ENCODE results near the gene TBX6.
A peak's percentile ranks its signal among the peaks of the same experiment; 100 is the strongest.

TBX6 gene

GRCh38 chr16:30113031-30113710, 21.4 kb upstream of the TBX6 start, which contains the start of gene GDPD3:
TSS of gene GDPD3 (minus strand) at chr16:30113537. CDS start at chr16:30113478, 59 bp downstream.
- DNase-seq = no peak

- DNase-seq = peak; percentile 44
Observed at GRCh38 chr16:30112197-30113030, 20.7 kb upstream of the TBX6 start.

DNA sequence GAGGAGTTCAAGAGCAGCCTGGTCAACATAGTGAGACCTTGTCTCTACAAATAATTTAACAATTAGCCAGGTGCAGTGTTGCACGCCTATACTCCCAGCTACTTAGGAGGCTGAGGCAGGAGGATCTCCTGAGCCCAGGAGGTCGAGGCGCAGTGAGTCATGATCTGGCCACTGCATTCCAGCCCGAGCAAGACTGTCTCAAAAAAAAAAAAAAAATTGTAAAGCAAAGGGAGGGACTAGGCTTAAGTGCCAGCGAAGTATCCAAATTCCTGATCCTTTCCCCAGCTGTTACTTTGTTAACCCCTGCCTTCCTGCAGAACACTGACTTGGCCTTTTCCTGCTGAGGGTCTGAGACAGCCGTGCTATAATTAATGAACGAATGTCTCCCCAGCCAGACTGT, 18.9 kb upstream of the TBX6 start:
- peak; percentile 30 for DNase-seq

- DNase-seq = no peak
Observed at GRCh38 chr16:30108059-30108850, 16.5 kb upstream of the TBX6 start.

- DNase-seq = no peak
Observed at GRCh38 chr16:30104492-30104891, 12.8 kb upstream of the TBX6 start.

DNA sequence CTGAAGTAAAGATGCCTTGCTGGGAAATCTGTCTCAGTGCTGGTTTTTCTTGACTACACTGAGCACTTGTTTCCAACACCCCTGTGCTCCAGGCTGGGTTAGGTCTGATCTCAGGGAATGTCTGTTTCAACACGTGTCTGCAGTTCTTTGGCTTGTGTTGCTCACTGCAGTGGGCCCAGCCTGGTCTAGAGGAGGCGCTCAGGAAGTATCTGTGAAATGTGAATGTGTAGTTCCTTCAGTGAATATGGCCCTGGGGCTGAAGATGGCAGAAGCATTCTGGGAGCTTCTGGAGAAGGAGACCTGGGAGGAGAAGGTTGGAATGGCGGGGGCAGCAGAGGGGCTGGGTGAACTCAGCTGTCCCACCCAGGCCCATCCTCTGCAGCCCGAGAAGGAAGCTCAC, 12.4 kb upstream of the TBX6 start:
- no peak for DNase-seq

- no peak for DNase-seq
Observed at GRCh38 chr16:30096862-30097563, 5.3 kb upstream of the TBX6 start.

DNA sequence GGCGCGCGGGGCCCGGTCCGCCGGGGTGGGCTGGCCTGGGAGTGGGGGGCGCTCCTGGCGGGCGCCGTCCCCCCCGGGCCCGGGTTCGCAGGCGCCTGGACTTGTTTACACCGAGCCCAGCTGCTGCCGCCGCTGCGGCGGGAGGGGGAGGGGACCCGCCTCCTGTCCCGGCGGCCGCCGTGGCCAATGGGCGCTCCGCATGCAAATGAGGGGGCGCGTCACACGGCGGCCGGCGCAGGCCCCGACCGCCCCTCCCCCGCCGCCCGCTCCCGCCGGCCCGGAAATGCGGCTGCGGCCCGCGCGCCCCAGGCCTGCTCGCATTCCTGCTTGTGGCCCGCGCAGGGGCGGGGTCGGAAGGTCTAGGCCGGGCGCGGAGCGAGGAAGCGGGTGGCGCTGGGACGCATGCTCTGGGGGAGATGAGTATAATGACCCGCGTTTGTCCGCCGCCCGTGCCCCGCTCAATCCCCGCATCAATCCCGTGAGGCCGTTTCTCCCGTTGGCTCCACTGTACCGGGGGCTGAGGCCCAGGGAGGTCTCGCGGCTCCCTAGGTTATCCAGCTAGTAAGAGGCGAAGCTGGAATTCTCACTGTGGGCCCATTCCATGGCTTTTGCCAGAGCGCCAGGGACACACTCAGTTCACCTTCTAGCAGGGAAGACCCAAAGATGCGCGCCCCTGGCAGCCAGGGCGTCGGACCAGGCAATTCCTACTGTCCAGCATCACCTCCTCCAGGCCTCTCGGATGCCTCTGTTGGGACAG, 4.6 kb upstream of the TBX6 start, which contains the start of gene YPEL3:
Gene YPEL3 (minus strand): TSS at position 109 of the 757 bp plus-strand sequence. CDS start 731 bp downstream, outside the sequence.
- DNase-seq = peak; percentile 85

DNA sequence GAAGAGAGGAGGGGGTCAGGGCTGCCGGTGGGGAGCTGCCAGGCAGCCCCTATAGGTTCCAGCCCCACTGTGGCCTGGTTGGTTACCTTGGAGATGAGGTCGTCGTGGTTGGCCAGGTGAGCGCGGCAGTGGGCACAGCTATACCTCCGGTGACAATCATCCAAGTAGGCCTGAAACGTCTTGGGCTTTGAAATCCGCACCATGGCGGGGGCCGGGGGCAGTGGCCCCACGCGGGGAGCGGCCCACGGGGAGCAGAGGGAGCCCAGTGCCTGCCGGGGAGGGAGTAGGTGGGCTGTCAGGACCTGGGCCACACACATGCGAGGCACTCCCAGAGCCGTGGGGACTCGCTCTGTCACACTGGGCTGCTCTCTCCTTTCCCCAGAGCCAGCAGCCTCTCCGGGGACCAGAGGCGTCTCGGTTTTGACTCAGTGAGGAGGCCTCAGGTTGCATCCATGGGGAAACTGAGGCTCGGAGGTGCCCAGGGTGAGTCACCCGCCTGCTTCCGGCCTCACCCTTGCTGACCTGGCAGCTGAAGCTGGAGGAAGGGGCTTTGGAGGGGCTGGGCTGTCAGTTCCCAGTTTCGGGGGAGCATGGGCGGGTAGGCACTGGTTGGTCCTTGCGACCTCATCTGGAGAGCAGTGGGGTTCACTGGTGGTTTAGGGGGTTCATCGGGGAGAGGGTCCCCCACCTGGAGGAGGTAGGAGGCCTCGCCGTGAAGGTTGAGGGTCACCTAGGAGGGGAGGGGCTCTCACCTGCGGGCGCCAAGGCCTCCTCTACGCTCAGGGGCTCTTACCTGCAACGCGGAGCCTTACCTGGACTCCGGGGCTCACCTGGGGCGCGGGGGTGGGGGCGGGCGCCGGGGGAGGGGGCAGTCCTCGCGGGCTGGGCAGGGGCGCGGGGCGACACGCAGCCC, 3.7 kb upstream of the TBX6 start:
- no peak for DNase-seq

DNA sequence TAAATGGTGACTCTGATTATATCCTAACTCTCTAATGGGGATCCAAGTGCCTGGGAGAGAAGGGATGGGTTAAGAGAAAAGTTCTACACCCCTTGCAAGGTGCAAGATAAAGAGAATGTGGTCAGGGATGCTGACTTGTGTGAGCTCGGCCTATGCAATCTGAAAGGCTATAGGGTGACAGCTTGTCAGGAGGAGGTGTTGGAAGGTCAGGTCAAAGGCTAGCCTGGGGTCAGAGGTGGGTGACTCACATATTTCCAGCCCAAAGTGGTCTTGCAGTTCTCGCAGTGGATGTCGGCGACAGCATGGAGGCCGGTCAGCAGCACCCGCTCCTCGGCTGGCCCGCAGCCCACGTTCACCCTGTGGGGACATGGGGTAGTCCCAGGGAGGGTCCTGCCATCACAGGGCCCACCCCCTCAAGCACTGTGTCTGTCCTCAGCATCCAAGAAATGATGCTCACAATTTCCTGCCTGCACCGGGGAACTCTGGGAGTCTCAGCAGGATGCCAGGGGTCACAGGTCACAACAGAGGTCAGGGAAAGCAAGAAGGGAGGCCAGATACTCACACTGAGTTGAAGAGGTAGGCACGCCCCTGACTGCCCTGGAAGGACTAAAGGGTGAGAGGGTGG, 2.9 kb upstream of the TBX6 start:
- no peak for DNase-seq

DNA sequence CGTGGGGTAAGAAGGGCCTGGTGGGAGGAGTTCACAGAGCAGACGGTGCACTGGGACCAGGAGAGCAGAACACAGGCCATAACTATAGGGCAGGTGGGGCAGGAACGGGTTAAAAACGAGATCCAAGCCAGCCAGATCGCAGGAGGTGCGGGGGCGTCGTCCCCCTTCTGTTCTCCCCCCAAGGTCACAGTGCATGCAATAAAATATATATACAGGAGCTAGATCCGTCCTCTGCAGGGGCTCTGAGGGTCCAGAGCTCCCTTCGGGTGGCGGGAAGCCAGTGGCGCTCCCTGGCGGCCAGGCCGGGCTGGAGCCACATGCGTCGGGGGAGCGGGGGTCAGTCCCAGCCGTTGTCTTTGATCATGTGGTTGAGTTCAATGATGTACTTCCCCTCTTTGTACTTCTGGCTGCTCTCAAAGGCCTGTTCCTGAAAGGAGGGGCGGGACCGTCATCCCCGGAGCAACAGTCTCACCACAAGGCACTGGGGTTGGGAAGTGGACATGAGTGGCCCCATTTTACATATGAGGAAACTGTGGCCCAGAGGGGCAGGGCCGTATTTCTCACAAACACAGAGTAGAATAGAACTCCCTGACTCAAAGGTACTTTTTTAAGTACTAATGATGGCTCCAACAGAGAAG, 768 bp upstream of the TBX6 start:
- DNase-seq = peak; percentile 51

GRCh38 chr16:30090610-30091331, 953 bp downstream of the TBX6 start:
- no peak for DNase-seq

DNA sequence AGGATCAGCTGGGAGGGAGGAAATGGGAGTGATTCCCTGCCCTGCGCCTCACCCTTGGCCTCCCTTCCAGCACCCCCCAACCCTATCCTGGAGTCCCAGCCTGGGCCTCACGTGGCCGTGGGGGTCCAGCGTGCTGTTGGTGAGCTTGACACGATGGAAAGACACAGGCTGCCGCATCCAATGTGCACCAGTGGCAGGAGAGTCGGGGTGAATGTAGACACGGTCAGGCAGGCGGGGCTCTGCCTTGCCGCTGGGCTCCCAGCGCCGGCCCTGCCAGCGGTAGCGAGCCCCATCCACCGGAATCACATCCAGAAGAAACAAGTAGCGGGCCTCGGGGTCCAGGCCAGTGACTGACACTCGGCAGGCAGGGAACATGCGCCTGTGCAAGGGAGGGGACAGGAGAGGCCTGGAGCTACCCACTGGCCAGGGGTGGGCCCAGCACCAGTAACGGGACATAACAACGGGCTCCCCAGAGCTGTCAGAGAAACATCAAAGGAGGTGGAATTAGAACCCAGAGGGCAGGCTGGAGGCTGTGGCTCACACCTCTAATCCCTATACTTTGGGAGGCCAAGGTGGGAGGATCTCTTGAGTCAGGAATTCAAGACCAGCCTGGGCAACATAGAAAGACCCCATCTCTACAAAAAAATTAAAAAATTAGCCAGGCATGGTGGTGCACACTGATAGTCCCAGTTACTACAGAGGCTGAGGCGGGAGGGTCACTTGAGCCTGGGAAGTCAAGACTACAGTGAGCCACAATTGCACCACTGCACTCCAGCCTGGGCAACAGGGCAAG, 2.7 kb downstream of the TBX6 start:
- no peak for DNase-seq

- DNase-seq = no peak
Observed at GRCh38 chr16:30088237-30088831, 3.4 kb downstream of the TBX6 start.

DNA sequence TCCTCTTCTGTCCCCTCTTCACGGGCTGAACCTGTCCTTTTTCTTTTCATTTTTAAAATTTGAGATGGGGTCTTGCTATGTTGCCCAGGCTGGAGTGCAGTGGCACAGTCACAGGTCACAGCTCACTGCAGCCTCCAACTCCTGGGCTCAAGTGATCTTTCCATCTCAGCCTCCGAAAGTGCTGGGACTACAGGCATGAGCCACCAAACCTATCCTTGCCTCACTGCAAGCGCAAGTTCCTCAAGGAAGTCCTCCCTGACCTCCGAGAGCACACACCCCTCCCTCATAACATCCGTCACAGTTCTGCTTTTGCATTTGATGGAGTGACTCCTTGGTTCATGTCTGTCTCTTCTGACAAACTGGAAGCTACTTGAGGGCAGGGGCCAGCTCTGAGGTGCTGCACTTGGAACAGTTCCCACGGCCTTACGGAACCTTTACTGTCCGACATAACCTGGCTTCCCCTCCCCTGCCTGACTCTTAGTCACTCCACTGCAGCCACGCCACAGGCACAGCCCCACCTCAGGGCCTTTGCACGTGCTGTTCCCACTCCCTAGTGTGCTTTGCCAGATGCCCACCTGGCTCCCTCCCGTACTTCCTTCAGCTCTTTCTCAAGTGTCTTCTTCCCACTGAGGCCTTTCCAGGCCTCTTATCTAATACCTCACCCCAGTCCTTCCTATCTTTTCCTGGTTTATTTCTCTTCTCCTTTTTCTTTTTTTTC, 4.4 kb downstream of the TBX6 start:
- DNase-seq = no peak

DNA sequence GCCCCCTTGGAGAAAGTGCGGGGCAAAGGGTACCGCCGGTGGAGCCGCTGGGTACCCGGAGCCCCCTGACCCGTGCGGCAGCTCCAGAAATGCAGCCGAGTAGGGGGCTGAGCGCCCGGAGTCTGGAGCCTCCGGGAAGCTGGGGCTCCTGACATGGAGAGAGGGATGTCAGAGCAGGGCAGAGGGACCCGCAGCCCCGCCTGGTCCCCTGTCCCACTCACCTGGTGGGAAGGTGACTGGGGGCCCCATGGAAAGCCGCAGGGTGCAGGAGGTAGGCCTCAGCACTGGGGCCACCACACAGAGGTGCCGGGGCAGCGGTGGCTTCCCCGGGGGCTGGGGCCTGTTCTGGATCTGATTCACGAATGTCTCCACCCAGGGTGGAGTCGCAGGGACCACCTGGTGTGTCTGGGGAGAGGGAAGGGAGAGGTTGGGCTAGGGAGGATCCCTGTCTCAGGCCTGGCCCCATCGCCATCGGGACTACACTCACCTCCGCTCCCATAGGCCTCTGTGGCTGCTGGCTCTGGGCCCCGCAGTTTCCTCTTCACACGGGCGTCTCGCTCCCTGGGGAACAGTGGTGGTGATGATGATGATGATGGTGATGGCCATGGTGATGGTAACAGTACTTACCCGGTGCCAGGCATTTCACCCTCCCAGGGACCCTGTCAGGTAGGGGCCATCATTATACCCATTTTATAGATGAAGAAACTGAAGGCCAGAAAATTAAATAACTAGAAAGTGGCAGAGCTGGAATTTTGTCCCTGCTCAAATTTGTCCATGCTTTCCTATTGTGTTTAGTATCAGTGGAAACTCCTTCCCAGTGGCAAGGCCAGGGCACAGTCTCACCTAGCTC, 5.2 kb downstream of the TBX6 start:
- DNase-seq = no peak

All from fibroblast of upper back skin (primary cell).